Measurements from ENCODE around the gene ADAMTS14.

The ADAMTS14 gene

DNA sequence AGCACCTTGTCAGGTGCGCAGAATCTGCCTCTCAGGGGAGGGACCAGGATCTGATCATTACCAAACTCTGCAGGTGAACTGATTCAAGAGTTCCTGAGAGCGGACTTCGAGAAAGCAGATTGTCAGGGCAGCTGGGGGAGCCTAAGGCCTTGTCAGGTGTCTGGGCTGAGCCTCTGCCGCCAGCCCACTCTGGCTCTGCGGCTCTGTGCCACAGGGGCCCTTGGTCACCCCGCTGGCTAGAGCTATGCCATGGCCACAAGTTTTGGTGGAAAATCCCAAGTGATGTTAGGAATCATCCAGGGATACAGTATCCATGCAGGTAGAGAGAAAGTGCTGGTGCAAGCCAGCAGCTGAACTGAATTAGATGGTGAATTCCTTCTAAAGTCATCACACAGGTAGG lies 4.2 kb downstream of the ADAMTS14 start:
- DNase-seq (ENCODE audit: low read depth): no peak

DNA sequence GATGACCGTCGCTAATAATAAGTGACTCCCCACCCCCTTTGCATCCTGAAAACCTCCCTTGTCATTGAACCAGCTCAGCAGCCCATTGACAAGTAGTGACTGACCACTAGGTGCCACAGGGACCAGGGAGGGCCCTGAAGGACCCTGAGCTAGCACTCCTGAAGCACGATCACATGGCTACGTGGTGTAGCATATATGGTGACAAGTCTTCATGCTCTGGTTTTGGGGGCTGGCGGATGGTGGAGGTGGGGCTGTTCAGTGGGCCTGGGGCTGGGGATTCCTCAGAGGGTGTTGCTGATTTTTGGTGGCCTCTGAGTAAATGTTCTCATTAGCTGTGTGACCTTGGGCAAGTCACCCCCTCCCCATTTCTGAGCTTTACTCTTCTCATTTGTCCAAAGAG lies 4.7 kb downstream of the ADAMTS14 start:
- DNase-seq (ENCODE audit: low read depth): no peak

- no peak for DNase-seq (ENCODE audit: low read depth)
These were observed 5.4 kb downstream of the ADAMTS14 start for GRCh38 chr10:70677620-70678249.

- no peak for DNase-seq (ENCODE audit: low read depth)
These were observed 5.9 kb downstream of the ADAMTS14 start for GRCh38 chr10:70678250-70678635.

GRCh38 chr10:70678757-70679489 lies 6.6 kb downstream of the ADAMTS14 start:
- DNase-seq (ENCODE audit: low read depth): no peak

- DNase-seq (ENCODE audit: low read depth): no peak
These were observed 7.2 kb downstream of the ADAMTS14 start for GRCh38 chr10:70679498-70679897.

DNA sequence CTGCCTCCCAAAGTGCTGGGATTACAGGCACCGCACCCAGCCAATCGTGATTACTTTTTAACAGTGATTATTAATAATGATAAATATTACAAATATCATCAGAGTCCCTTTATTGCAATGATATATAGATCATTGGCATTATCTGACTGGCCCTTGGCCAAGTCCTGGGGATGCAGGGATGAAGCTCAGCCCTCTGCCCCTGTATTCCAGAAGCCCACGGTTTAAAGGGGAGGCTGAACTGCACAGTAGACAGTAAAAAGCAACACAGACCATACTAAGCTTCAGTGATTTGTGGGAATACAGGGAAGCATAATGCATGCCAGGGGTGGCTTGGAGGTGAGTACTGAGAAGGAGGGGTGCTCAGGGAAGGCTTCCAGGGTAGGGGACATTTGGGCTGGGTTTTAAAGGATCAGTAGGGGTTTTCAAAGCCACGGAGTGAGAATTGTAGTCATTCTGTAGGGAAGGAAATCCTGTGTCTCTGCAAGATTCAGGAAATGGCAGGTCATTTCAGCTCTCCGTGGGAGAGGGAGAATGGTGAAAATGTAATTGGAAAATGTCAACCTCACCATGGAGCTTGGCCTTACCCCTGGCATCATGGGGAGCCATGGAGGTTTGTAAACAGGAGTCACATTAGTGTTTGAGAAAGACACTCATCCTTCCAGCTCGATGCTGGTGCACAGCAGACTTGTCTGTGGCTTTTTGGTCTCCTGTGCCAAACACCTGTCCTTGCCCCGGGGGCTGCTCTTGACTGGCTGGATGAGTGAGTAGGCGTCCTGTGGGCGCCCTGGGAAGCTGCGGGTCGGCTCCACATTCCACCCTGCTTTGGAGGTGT lies 8.8 kb downstream of the ADAMTS14 start:
- no peak for DNase-seq (ENCODE audit: low read depth)

DNA sequence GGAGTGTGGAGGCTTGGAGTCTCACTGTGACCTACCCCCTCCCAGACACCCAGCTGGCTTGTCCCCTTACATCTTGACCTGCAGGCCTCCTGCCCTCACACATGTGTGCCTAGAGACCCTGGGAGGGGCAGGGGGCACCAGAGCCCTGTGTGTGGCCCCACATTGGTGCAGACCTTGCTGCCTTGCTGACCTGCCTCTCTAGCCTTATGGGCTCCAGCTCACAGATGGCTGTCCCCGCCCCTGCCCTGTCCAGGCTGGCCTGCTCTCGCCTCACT lies 9.4 kb downstream of the ADAMTS14 start:
- no peak for DNase-seq (ENCODE audit: low read depth)

GRCh38 chr10:70682920-70683600 lies 10.8 kb downstream of the ADAMTS14 start:
- no peak for DNase-seq (ENCODE audit: low read depth)

DNA sequence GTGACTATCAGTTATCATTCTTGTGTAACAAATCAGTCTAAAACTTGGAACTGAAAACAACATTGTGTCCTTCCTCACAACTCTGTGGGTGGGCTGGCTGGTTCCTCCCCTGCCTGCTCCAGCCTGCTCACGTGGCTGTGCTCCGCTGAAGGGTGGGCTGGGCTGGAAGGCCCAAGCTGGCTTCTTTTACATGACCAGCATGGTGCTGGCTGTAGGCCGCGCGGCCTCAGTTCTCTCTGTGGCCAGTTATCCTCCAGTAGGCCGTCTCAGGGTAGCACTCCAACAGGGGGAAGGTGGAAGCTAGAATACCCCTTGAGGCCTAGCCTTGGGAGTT lies 11.3 kb downstream of the ADAMTS14 start:
- DNase-seq (ENCODE audit: low read depth): no peak

DNA sequence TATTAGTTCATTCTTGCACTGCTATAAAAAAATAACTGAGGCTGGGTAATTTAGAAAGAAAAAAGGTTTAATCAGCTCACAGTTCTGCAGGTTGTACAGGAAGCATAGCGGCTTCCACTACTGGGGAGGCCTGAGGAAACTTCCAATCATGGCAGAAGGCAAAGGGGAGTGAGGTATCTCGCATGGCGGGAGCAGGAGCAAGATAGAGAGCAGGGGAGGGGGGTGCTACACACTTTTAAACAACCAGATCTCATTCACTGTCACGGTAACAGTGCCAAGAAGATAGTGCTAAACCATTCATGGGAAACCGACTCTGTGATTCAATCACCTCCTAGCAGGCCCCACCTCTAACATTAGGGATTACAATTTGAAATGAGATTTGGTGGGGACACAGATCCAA lies 11.6 kb downstream of the ADAMTS14 start:
- DNase-seq (ENCODE audit: low read depth): no peak

GRCh38 chr10:70684374-70684773 lies 12.1 kb downstream of the ADAMTS14 start:
- DNase-seq (ENCODE audit: low read depth): no peak

- DNase-seq (ENCODE audit: low read depth): no peak
These were observed 12.6 kb downstream of the ADAMTS14 start for GRCh38 chr10:70684839-70685454.

GRCh38 chr10:70685455-70685911 lies 13.2 kb downstream of the ADAMTS14 start:
- no peak for DNase-seq (ENCODE audit: low read depth)

- no peak for DNase-seq (ENCODE audit: low read depth)
These were observed 16.5 kb downstream of the ADAMTS14 start for GRCh38 chr10:70688828-70689227.

DNA sequence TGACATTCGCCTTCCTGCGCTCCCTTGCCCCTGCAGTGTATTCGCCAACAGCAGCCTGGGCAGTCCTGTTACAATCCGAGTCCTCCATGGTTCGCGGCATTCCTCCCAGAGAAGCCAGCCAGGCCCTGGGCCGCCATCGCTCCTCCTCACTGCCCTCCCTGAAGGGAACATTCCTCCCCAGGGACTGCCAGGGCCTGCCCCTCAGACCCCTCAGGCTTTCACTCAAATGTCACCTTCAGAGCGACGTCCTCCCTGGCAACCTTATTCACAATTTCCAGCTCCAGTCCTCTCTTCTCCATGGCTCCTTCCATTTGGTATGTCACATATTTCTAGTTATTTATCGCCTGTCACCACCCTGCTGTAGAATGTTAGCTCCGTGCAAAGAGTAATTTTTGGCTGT lies 17.4 kb downstream of the ADAMTS14 start:
- no peak for DNase-seq (ENCODE audit: low read depth)

- DNase-seq (ENCODE audit: low read depth): no peak
These were observed 18.3 kb downstream of the ADAMTS14 start for GRCh38 chr10:70690589-70690988.

DNA sequence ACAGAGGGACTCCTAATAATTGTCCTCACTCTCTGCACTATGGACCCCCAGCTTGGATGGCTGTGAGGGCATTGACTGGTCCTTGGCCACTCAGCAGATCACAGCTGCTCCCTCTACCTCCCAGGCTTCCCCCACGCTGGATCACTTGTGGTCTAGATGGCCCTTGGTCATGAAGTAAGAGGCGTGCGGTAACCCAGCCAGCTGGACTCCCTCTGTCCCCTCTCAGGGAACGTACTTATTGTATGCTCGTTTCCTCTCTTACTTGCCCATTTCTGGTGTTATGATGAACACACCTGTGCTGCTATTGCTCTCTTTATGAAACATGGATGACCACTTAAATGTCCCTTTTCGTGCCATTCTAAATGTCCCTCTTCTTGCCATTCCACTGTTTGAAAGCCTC lies 19.3 kb downstream of the ADAMTS14 start:
- DNase-seq (ENCODE audit: low read depth): no peak

DNA sequence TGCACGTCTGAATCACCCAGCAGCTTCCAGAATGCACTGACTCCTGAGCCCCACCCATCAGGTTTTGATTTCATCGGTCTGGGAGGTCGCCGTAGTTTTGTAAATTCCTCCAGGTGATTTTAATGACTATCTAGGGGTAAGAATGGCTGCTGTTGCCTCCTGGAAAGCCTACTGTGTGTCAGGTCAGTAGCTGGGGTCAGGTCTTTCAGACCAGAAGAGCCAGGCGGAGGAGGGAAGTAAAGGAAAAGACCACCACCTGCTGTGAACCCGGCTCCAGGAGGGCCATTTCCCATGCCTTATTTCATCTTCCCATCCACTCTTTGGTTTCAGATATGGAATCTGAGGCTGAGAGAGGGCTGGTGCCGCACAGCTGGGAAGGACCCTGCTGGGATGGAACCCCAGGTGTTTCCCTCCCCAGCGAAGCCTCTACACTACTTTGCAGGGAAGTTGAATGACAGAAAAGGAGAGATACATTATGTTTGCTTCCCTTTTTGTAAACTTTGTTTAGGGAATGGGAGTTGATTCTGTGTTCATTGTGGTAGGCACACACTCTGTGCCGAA lies 19.8 kb downstream of the ADAMTS14 start:
- DNase-seq (ENCODE audit: low read depth): no peak

DNA sequence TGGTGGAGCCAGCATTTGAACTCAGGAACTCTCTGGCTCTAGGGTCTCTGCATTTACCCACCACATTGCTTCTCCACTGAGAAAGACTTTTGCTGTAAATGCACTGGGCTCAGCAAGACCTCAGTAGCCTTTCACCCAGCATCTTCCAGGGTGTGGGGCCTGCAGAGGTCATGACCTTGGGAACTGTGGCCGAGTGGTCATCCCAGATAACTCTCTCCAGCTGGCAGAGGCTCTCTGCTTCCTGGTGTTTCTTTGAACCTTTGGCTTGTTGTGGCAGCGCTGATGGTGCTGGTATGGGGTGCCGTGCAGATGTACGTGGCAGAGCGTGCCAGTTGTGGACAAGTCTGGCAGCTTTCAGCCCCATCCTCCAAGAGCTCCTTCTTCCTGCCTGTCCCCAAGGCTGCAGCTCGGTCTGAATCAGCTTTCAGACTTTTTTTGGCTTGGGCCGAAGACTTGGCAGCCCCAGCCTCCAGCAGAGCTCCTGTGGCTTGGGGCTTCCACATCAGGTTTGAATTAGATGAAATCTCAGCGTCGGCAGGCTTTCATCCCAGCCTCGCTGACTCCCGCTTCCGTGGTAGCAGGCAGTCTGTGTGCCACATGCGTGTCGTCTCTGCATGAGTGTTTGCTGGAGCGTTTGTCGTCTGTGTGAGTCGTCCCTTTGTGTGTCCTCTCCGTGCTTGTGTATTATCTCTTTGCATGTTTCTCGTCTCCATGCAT lies 21.5 kb downstream of the ADAMTS14 start:
- DNase-seq (ENCODE audit: low read depth): no peak

GRCh38 chr10:70694418-70695141 lies 22.3 kb downstream of the ADAMTS14 start:
- DNase-seq (ENCODE audit: low read depth): no peak

Data from activated T-helper 1 cell treated with Interleukin-2 at 50 U/mL for 16 hours (primary cell).